IMR-90 (cell line): ENCODE measurements around the gene CACNA2D3. TPM values are rescaled to one million over a fixed set of nuclear protein-coding genes. Genes with fewer than 3 reads are reported as not detected.

Experiments used
- ATAC-seq: fragments of 200-7000 bp; cut with Tn5 transposase; 2 replicates; pipeline ENCODE4 v1.9.1; 2020; ENCODE audit warnings: low read depth, mild to moderate bottlenecking, moderate library complexity
- BruUV-seq: library from RNA; stranded (reverse); fragments of 400-500 nt; replicated peaks from 2 replicates; lab custom pipeline; 2021; lab: Mats Ljungman, UMichigan
- CTCF ChIA-PET: fragments of 300-600 bp; formaldehyde crosslinking; extraction: SDS; loops from one replicate; lab custom pipeline; 2021; ENCODE audit warnings: antibody characterized with exemption; lab: Yijun Ruan, JAX
- POLR2A ChIA-PET: fragments of 300-600 bp; sonication (Branson Sonifier 250); formaldehyde crosslinking; loops from one replicate; lab custom pipeline; 2022; ENCODE audit warnings: antibody characterized with exemption; ENCODE audit not compliant: unreplicated experiment; lab: Charles Lee
- DNase-seq: peaks from one replicate; pipeline ENCODE4 v3.0.0; 2013
- H2AFZ ChIP-seq: replicated peaks from 2 replicates; pipeline ENCODE3; 2013; ENCODE audit warnings: low read length, mild to moderate bottlenecking; ENCODE audit not compliant: poor library complexity
- H2AK5ac ChIP-seq: 2 replicates; pipeline ENCODE4 v1.6.1; 2013; ENCODE audit warnings: low read depth, low read length, inconsistent platforms
- H2AK9ac ChIP-seq: replicated peaks from 2 replicates; pipeline ENCODE3; 2013; ENCODE audit warnings: mild to moderate bottlenecking, low read depth, low read length, moderate library complexity; ENCODE audit not compliant: poor library complexity
- H2BK120ac ChIP-seq: 2 replicates; pipeline ENCODE4 v1.6.1; 2013; ENCODE audit warnings: low read depth, low read length, inconsistent platforms
- H2BK15ac ChIP-seq: 3 replicates; pipeline ENCODE4 v1.6.1; 2013; ENCODE audit warnings: low read depth, low read length, inconsistent platforms
- H2BK20ac ChIP-seq: 2 replicates; pipeline ENCODE4 v1.6.1; 2013; ENCODE audit warnings: low read depth, mild to moderate bottlenecking, inconsistent platforms, low read length, moderate library complexity
- H2BK5ac ChIP-seq: 2 replicates; pipeline ENCODE4 v1.6.1; 2013; ENCODE audit warnings: mild to moderate bottlenecking, low read depth, low read length, inconsistent platforms; ENCODE audit not compliant: poor library complexity, severe bottlenecking
- H3K14ac ChIP-seq: replicated peaks from 2 replicates; pipeline ENCODE4 v1.6.1; 2013; ENCODE audit warnings: low read depth, low read length, inconsistent platforms
- H3K18ac ChIP-seq: 2 replicates; pipeline ENCODE4 v1.6.1; 2013; ENCODE audit warnings: low read depth, low read length, control low read depth
- H3K23ac ChIP-seq: 2 replicates; pipeline ENCODE4 v1.6.1; 2013; ENCODE audit warnings: low read depth, low read length, inconsistent platforms
- H3K27ac ChIP-seq: 2 replicates; pipeline ENCODE4 v1.5.1; 2013; ENCODE audit warnings: mild to moderate bottlenecking, control low read depth, low read length; ENCODE audit not compliant: insufficient read depth
- H3K27me3 ChIP-seq: 2 replicates; pipeline ENCODE4 v1.6.1; 2013; ENCODE audit warnings: low read length; ENCODE audit not compliant: control insufficient read depth, insufficient read depth
- H3K36me3 ChIP-seq: 2 replicates; pipeline ENCODE4 v1.6.1; 2013; ENCODE audit warnings: low read length, mixed read lengths; ENCODE audit not compliant: control insufficient read depth, insufficient read depth
- H3K4ac ChIP-seq: 2 replicates; pipeline ENCODE4 v1.6.1; 2013; ENCODE audit warnings: low read depth, low read length, inconsistent platforms
- H3K4me1 ChIP-seq: 2 replicates; pipeline ENCODE4 v1.6.1; 2013; ENCODE audit warnings: low read length, mixed read lengths; ENCODE audit not compliant: control insufficient read depth, insufficient read depth
- H3K4me2 ChIP-seq: 2 replicates; pipeline ENCODE4 v1.6.1; 2013; ENCODE audit warnings: low read depth, mild to moderate bottlenecking, control low read depth, low read length, moderate library complexity
- H3K4me3 ChIP-seq: 2 replicates; pipeline ENCODE4 v1.5.1; 2013; ENCODE audit warnings: low read depth, mild to moderate bottlenecking, control low read depth, low read length, moderate library complexity; ENCODE audit not compliant: insufficient read depth
- H3K56ac ChIP-seq: 2 replicates; pipeline ENCODE4 v1.6.1; 2013; ENCODE audit warnings: low read length, inconsistent platforms; ENCODE audit not compliant: insufficient read depth; ENCODE audit errors: extremely low read depth
- H3K79me1 ChIP-seq, 2 experiments: 2 replicates each; pipeline ENCODE4 v1.6.1; 2013; ENCODE audit warnings: low read length in 2 of 2, inconsistent platforms in 1 of 2, low read depth in 1 of 2
- H3K9ac ChIP-seq: 2 replicates; pipeline ENCODE4 v1.6.1; 2013; ENCODE audit warnings: low read depth, low read length, control low read depth
- H3K9me1 ChIP-seq: 2 replicates; pipeline ENCODE4 v1.6.1; 2013; ENCODE audit warnings: low read length, inconsistent platforms; ENCODE audit not compliant: insufficient read depth
- H3K9me3 ChIP-seq: 2 replicates; pipeline ENCODE4 v1.6.1; 2013; ENCODE audit warnings: low read length; ENCODE audit not compliant: control insufficient read depth, insufficient read depth
- H4K20me1 ChIP-seq: 2 replicates; pipeline ENCODE4 v1.6.1; 2013; ENCODE audit warnings: low read length, inconsistent platforms; ENCODE audit not compliant: insufficient read depth
- H4K5ac ChIP-seq: 2 replicates; pipeline ENCODE4 v1.6.1; 2013; ENCODE audit warnings: mild to moderate bottlenecking, low read depth, low read length, control low read depth
- H4K8ac ChIP-seq, 2 experiments: 2 replicates each; pipeline ENCODE4 v1.6.1; 2013; ENCODE audit warnings: low read depth in 2 of 2, low read length in 2 of 2, control low read depth in 1 of 2, inconsistent platforms in 1 of 2
- H4K91ac ChIP-seq: 2 replicates; pipeline ENCODE4 v1.6.1; 2013; ENCODE audit warnings: low read depth, low read length, inconsistent platforms; ENCODE audit not compliant: insufficient read depth
- BHLHE40 ChIP-seq: fragments of 150-350 bp; IDR thresholded peaks from 2 replicates; pipeline ENCODE4 v1.6.1; 2016; ENCODE audit warnings: mild to moderate bottlenecking, low read depth, low read length
- FOS ChIP-seq: fragments of 150-350 bp; IDR thresholded peaks from 2 replicates; pipeline ENCODE4 v1.6.1; 2016; ENCODE audit warnings: low read depth, low read length
- MAFK ChIP-seq: IDR thresholded peaks from 2 replicates; pipeline ENCODE4 v1.6.1; 2012; ENCODE audit warnings: low read depth, low read length, improper control_type of control experiment
- MAZ ChIP-seq: IDR thresholded peaks from 2 replicates; pipeline ENCODE4 v1.6.1; 2012; ENCODE audit warnings: low read depth, mild to moderate bottlenecking, low read length, improper control_type of control experiment, moderate library complexity, borderline replicate concordance
- MXI1 ChIP-seq: IDR thresholded peaks from 2 replicates; pipeline ENCODE4 v1.6.1; 2012; ENCODE audit warnings: low read depth, mild to moderate bottlenecking, low read length, moderate library complexity, borderline replicate concordance
- WGBS, 2 experiments: methylation state at CpG; one replicate each; pipeline versions ENCODE4 v1.1.5 to v1.1.7; 2013; ENCODE audit warnings: missing lambda C conversion rate in 2 of 2; ENCODE audit not compliant: insufficient read length in 1 of 2; ENCODE audit errors: extremely low coverage in 2 of 2; 5-methylcytosine and 5-hydroxymethylcytosine counted together
- dilution Hi-C: fragments of 300-500 bp; cut with HindIII; formaldehyde crosslinking; loops from one replicate; pipeline ENCODE4 v1.14.3; 2018; ENCODE audit warnings: low sequenced_read_pairs; ENCODE audit not compliant: unreplicated experiment
- in situ Hi-C: fragments of 300-500 bp; cut with MboI; formaldehyde crosslinking; loops from 3 replicates; pipeline ENCODE4 v1.14.3; 2019; ENCODE audit warnings: low sequenced_read_pairs, inconsistent platforms, mixed read lengths
- intact Hi-C: fragments of 100-400 bp; cut with micrococcal nuclease; formaldehyde crosslinking; loops from 2 replicates; pipeline ENCODE4 v1.10.0; 2022
- polyA plus RNA-seq, 3 experiments: library from polyadenylated mRNA; depleted of rRNA; stranded (reverse); fragments of >200 nt; gene quantifications; 2 replicates each; pipeline ENCODE4 v1.2.3, GENCODE V29; 2012; ENCODE audit warnings: low replicate concordance in 1 of 3
- total RNA-seq: library from RNA; depleted of rRNA; stranded (reverse); fragments of >200 nt; gene quantifications from 2 replicates; pipeline ENCODE4 v1.2.3, GENCODE V29; 2012
- TF ChIP-seq, protein P1 (sequence below): fragments of 150-350 bp; IDR thresholded peaks from 2 replicates; pipeline ENCODE4 v1.6.1; 2016; ENCODE audit warnings: low read depth, mild to moderate bottlenecking, low read length, moderate library complexity, borderline replicate concordance
- TF ChIP-seq, protein P2 (sequence below): fragments of 150-350 bp; IDR thresholded peaks from 2 replicates; pipeline ENCODE4 v1.6.1; 2017; ENCODE audit warnings: mild to moderate bottlenecking, antibody characterized with exemption, low read length, low read depth
- TF ChIP-seq, protein P3 (sequence below): conservative IDR thresholded peaks from 2 replicates; pipeline ENCODE4 v1.5.1; 2012; ENCODE audit warnings: mild to moderate bottlenecking, low read depth, low read length, improper control_type of control experiment

The CACNA2D3 gene
- total and polyA plus RNA-seq, 2 of the 4 experiments (the other 2 are of a cell fraction), result 0.36 to 0.41 TPM

DNA sequence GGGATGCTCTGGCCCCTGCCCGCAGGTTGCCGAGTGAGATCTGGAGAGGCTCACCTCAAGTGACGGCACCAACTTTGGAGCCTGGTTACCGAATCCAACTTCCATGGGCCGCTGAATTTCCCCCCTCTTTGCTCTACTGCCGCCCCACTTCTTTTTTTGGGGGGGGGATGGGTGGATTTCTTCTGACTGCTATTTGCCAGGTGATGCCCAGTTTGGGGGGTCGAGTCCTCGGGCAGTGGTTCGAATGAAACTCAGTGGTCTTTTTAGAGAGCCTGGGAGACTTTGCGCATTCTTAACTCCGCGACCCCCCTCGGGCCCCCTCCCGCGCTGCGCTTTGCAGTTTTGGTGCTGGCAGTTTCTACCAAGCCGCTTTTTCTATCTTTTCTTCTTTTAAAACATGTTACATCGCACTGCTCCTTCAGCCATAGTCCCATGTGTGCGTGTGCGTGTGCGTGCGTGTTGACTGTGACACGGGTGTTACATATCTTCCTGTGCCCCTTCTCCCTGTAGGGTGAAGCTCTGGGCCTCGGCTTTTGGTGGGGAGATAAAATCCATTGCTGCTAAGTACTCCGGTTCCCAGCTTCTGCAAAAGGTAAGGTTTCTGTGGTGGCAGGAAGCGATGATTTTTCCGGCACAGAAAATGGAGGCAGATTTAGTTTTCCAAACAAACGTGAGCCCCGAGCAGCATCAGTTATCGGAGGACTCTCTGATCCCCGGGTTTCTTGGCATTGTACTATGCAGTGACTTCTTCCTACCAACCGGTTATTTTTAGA is 837 bp downstream of the CACNA2D3 start:
- H2AFZ ChIP-seq, result no peak overlapping the region
- H4K91ac ChIP-seq, result no peak overlapping the region
- BruUV-seq, result no TSS peak
- no peak overlapping the region for H2AK5ac ChIP-seq
- H3K9me3 ChIP-seq, result no peaks in the 10 kb centered on the region
- H3K23ac ChIP-seq, result no peak overlapping the region
- dilution Hi-C loops (no loop called here), intact Hi-C loops (no loop called here), in situ Hi-C loops (no loop called here)
- H3K18ac ChIP-seq, result no peak overlapping the region
- no peak overlapping the region for H2BK5ac ChIP-seq
- no peak overlapping the region for H3K14ac ChIP-seq
- no peak overlapping the region for H2BK20ac ChIP-seq
- TF ChIP-seq, protein P1, sequence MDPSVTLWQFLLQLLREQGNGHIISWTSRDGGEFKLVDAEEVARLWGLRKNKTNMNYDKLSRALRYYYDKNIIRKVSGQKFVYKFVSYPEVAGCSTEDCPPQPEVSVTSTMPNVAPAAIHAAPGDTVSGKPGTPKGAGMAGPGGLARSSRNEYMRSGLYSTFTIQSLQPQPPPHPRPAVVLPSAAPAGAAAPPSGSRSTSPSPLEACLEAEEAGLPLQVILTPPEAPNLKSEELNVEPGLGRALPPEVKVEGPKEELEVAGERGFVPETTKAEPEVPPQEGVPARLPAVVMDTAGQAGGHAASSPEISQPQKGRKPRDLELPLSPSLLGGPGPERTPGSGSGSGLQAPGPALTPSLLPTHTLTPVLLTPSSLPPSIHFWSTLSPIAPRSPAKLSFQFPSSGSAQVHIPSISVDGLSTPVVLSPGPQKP, result no peak
- TF ChIP-seq FOS (no peak), MXI1 (no peak), MAFK (no peak), MAZ (no peak), BHLHE40 (no peak)
- TF ChIP-seq, protein P2, sequence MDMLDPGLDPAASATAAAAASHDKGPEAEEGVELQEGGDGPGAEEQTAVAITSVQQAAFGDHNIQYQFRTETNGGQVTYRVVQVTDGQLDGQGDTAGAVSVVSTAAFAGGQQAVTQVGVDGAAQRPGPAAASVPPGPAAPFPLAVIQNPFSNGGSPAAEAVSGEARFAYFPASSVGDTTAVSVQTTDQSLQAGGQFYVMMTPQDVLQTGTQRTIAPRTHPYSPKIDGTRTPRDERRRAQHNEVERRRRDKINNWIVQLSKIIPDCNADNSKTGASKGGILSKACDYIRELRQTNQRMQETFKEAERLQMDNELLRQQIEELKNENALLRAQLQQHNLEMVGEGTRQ, result no peak
- TF ChIP-seq, protein P3, sequence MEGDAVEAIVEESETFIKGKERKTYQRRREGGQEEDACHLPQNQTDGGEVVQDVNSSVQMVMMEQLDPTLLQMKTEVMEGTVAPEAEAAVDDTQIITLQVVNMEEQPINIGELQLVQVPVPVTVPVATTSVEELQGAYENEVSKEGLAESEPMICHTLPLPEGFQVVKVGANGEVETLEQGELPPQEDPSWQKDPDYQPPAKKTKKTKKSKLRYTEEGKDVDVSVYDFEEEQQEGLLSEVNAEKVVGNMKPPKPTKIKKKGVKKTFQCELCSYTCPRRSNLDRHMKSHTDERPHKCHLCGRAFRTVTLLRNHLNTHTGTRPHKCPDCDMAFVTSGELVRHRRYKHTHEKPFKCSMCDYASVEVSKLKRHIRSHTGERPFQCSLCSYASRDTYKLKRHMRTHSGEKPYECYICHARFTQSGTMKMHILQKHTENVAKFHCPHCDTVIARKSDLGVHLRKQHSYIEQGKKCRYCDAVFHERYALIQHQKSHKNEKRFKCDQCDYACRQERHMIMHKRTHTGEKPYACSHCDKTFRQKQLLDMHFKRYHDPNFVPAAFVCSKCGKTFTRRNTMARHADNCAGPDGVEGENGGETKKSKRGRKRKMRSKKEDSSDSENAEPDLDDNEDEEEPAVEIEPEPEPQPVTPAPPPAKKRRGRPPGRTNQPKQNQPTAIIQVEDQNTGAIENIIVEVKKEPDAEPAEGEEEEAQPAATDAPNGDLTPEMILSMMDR, result no peak
- no peaks in the 10 kb centered on the region for H4K20me1 ChIP-seq
- H3K4me2 ChIP-seq, result peak overlapping the region; percentile 63; the same call in 1 of the 2 replicates
- no peak overlapping the region for H4K8ac ChIP-seq
- H2BK120ac ChIP-seq, result no peak overlapping the region
- no peak overlapping the region for H4K5ac ChIP-seq
- H3K36me3 ChIP-seq, result no peaks in the 10 kb centered on the region
- no peak overlapping the region for H3K4ac ChIP-seq
- H3K56ac ChIP-seq, result no peak overlapping the region
- H3K9ac ChIP-seq, result no peak overlapping the region
- 0% methylated on average over 3 of the region's 32 CpGs; no CpG with 5 or more reads in 1 of the 2 experiments for WGBS, 2 experiments
- H3K79me1 ChIP-seq, result no peaks in the 10 kb centered on the region
- no peak overlapping the region for H2BK15ac ChIP-seq
- no peak overlapping the region for H2AK9ac ChIP-seq
- H3K4me3 ChIP-seq, result no peak overlapping the region
- CTCF ChIA-PET, result no interaction called here
- POLR2A ChIA-PET, result no interaction called here
- no peak overlapping the region for H3K27ac ChIP-seq
- H3K27me3 ChIP-seq, result peaks cover 33% of the 10 kb centered on the region
- no peaks in the 10 kb centered on the region for H3K9me1 ChIP-seq
- DNase-seq (no peak), ATAC-seq (no peak)
- H3K4me1 ChIP-seq, result no peaks in the 10 kb centered on the region
